ENCODE measurements around the gene BNIP1.

DNA sequence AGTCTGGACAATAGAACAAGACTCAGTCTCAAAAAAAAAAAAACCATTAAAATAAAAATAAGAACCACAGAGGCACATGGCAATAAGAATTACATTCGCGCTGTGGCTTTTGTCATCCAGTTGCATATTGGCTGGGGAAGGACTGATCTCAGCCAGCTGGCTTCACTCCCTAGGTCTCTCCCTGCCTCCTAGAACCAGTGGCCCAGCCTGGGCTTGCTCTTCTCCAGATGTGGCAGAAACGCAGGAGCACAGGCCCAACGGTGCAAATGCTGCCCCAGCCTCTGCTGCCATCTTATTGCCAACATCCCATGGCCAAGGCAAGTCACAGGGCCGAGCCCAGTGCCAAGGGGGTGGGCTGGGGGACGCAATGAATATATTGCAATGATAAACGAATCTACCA, 53.7 kb downstream of the BNIP1 start:
- TF ChIP-seq, protein P1, sequence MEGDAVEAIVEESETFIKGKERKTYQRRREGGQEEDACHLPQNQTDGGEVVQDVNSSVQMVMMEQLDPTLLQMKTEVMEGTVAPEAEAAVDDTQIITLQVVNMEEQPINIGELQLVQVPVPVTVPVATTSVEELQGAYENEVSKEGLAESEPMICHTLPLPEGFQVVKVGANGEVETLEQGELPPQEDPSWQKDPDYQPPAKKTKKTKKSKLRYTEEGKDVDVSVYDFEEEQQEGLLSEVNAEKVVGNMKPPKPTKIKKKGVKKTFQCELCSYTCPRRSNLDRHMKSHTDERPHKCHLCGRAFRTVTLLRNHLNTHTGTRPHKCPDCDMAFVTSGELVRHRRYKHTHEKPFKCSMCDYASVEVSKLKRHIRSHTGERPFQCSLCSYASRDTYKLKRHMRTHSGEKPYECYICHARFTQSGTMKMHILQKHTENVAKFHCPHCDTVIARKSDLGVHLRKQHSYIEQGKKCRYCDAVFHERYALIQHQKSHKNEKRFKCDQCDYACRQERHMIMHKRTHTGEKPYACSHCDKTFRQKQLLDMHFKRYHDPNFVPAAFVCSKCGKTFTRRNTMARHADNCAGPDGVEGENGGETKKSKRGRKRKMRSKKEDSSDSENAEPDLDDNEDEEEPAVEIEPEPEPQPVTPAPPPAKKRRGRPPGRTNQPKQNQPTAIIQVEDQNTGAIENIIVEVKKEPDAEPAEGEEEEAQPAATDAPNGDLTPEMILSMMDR (IDR thresholded peaks at IDR 0.05; ENCODE audit: extremely low read depth in 1 of 2, insufficient read depth in 1 of 2, low read depth in 1 of 2, low read length in 2 of 2) = no peak
- no peak for TF ChIP-seq POLR2AphosphoS5 (IDR thresholded peaks at IDR 0.05; ENCODE audit: insufficient read depth, low read depth, low read length)
- no peak for TF ChIP-seq MAX (IDR thresholded peaks at IDR 0.05; ENCODE audit: insufficient read depth, insufficient read length)
- no peak for TF ChIP-seq EZH2 (IDR thresholded peaks at IDR 0.05; ENCODE audit: borderline replicate concordance, low read depth, low read length, severe bottlenecking)
- TF ChIP-seq POLR2A (IDR thresholded peaks at IDR 0.05; ENCODE audit: low read depth, low read length) = no peak
- no peak for TF ChIP-seq JUN (IDR thresholded peaks at IDR 0.05; ENCODE audit: borderline replicate concordance, insufficient read depth, insufficient read length, low read depth)
- TF ChIP-seq MYC (IDR thresholded peaks at IDR 0.05; ENCODE audit: low read depth, low read length) = no peak

Measured in endothelial cell of umbilical vein (primary cell).